GM12875 (cell line): ENCODE results near the gene GABRR3.

Experiments used
- H3K4me3 ChIP-seq: one replicate; pipeline ENCODE4 v1.5.1; 2011; ENCODE audit warnings: low read depth, low read length, control low read depth
- TF ChIP-seq, protein P1 (sequence below): IDR thresholded peaks from 2 replicates; pipeline ENCODE4 v1.5.1; 2011; ENCODE audit warnings: low read depth, mild to moderate bottlenecking, control low read depth, inconsistent platforms, low read length, moderate library complexity, borderline replicate concordance; ENCODE audit not compliant: insufficient read depth

GABRR3 gene

DNA sequence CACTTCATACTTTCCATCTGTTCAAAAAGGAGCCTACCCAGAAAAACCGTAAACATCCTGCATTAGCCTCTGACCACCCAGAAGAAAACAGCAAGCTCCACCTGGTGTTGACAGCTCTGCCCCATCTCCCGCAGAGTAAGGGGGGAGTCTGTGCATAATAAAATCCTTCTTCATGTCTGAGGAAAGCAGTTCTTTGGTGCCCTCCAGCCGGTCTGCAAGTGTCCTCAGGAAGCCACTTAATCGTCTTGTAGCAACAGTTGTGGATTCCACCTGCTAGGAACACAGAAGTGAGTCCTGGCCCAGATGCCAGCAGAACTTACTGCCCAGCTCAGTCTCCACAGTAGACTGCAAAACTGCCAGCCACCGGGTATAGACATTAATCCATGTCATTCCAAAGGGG is 85.4 kb downstream of the GABRR3 start:
- H3K4me3 ChIP-seq = no peak overlapping the region
- TF ChIP-seq, protein P1, sequence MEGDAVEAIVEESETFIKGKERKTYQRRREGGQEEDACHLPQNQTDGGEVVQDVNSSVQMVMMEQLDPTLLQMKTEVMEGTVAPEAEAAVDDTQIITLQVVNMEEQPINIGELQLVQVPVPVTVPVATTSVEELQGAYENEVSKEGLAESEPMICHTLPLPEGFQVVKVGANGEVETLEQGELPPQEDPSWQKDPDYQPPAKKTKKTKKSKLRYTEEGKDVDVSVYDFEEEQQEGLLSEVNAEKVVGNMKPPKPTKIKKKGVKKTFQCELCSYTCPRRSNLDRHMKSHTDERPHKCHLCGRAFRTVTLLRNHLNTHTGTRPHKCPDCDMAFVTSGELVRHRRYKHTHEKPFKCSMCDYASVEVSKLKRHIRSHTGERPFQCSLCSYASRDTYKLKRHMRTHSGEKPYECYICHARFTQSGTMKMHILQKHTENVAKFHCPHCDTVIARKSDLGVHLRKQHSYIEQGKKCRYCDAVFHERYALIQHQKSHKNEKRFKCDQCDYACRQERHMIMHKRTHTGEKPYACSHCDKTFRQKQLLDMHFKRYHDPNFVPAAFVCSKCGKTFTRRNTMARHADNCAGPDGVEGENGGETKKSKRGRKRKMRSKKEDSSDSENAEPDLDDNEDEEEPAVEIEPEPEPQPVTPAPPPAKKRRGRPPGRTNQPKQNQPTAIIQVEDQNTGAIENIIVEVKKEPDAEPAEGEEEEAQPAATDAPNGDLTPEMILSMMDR = no peak

DNA sequence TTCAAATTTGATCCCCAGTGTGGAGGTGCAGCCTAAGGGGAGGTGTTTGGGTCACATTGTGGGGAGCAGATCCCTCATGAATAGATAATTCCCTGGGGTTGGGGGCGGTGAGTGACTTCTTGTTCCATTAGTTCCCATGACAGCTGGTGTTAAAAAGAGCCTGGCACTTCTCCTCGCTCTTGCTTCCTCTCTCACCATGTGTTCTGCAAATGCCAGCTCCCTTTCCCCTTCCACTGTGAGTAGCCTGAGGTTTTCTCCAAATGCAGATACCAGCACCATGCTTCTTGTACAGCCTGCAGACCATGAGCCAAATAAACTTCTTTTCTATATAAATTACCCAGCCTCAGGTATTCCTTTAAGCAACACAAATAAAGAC is 86.0 kb downstream of the GABRR3 start:
- TF ChIP-seq, protein P1 = no peak
- H3K4me3 ChIP-seq = no peak overlapping the region

DNA sequence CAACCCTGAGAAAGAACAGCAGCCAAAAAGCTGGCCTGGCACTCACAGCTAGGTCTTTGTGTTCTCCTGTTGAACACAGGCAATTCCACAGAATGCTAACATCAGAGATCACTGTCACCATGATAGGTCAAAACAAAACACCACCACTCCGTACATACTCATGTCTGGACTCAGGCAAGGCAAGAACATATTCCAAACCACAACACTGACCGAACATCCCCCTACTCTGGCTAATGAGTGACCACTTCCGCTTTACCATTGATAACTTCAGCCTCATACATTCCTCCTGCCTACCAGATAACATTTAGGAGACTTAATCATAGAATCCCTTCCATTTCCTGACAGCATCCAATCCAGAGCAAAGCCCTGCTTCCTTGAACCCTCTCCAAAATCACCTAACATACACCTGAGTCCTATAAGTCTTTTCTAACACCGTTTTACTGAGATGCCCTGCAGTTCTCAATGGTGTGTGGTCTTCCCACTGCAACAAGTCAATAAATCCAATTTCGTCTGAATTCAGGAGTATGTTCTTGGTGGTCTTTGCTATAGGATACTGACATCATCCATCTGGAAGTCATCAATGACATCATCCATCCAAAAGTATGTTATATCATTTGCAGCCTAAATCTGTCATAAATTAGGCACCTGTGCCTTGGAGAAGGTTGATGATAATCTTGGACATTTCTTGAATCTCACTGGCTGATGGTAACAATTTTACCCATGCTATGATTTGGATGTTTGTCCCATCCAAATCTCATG is 86.6 kb downstream of the GABRR3 start:
- TF ChIP-seq, protein P1 = no peak
- no peak overlapping the region for H3K4me3 ChIP-seq

DNA sequence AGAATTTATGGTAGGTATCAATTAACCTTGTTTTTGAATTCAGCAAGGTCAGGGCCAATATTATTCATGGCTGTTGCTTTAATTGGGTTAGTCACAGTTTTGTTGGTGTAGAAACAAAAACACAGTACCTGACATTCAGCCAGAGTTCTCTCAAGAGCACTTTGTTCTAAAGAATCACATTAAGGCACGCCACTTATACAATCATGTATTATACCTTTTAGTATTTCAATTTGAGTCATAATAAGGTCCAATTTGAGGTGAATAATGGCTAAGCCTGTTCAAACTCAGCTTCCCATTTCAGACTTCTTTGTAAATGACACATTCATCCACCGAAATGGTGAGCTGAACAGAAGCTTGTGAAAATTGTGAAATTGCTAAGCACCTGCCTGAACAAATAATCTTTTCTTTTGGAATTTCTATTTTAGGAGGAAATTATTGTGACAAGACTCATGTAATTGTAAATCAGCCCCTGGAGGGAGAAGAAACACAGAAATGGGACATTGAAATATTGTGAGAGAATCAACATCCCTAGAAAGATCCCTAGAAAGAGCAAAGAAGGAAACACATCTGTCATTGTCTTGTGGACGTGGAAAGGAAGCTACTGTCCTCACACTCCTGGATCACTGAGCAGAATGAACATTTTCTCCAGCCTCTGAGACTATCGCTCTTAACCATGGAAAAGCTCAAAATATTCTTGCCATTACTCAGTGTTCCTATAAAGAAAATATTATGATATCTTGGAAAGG is 92.1 kb downstream of the GABRR3 start:
- TF ChIP-seq, protein P1 = no peak
- H3K4me3 ChIP-seq = no peak overlapping the region

DNA sequence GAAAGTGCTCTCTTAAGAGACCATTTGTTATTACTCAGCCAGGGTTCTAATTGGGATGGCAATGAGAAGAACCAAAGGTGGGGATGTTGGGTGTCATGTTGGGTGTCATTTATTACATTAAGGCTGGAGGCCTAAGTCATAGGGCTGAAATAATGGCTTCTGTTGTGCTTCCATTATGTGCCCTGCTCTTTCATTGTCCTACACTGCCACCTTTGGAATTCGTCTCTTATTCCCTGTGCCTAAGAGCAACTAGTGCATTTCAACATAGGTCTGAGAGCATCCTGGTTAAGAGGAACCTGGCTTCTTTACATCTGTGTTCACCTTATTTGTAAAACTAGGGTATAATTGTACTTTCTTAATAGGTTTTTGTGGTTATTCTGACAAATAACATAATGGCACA is 95.1 kb downstream of the GABRR3 start:
- TF ChIP-seq, protein P1 = no peak
- no peak overlapping the region for H3K4me3 ChIP-seq

DNA sequence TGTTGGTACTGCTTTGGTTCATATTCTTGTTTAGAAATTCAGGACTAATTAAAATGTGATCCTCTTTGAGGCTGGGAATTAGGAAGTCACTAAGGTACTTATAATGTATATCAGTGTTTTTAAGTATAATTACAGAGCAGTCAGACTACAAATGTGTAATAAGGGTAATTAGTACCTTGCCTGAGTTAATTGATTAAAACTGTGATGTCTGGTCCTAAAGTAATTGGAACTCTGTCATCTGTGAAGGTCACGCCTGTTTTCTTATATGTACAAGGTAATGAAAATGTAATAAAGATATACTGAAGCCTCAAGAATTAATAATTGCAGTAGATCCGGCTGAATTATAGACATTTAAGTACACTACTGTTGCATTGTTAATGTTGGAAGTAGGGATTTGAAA is 95.7 kb downstream of the GABRR3 start:
- TF ChIP-seq, protein P1 = no peak
- H3K4me3 ChIP-seq = no peak overlapping the region

DNA sequence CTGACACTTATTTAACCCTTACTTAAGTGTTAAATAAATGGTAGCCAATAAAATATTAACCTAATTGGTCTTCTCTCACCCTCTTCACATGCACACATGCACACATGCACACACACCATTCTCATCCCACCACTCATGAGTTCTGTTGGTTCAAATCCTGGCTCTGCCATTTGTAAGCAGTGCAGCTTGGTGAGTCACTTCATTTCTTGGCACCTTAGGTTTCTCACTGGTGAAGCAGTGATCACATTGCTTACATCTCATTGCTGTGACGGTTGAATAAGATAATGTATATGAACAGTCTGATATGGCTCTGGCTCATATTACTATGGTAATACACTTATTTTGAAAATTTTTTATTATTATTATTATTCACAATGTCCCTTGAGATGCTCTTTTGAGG is 96.7 kb downstream of the GABRR3 start:
- TF ChIP-seq, protein P1 = no peak

More for the DNA sequence above, 96.7 kb downstream of the GABRR3 start:
- H3K4me3 ChIP-seq = no peak overlapping the region
